OCI-LY1 (cell line): ENCODE results near the gene IL10RB.

Experiments used
- EZH2 ChIP-seq: fragments of 200-600 bp; sonication (generic), shearing (Covaris generic); IDR thresholded peaks from 2 replicates; pipeline ENCODE4 v1.8.0; 2017; ENCODE audit warnings: borderline replicate concordance, mixed run types, mild to moderate bottlenecking, antibody characterized with exemption, low read length, moderate library complexity, mixed read lengths
- TF ChIP-seq, protein P1 (sequence below): fragments of 200-600 bp; sonication (generic), shearing (Covaris generic); IDR thresholded peaks from 2 replicates; pipeline ENCODE4 v1.5.1; 2017; ENCODE audit warnings: mild to moderate bottlenecking, antibody characterized with exemption, low read length, moderate library complexity, mixed read lengths

DNA sequence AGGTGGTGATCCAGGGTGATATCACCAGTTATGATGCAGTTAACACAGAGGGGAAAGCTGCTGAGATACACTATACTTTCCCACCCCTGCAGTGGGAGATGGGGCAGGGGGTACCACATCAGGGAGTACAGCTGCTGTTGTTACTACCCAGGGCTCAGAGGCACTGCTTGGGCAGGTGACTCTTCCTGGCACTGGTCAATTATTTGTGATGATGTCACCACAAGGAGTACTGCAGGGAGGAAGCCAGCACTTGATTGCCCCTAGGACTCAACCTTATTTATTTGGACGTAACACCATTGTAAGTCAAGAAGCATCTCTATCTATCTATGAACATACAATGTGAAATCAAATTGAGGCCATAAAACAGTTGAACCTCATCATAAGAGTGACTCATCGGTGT is 68.7 kb downstream of the IL10RB start:
- TF ChIP-seq, protein P1, sequence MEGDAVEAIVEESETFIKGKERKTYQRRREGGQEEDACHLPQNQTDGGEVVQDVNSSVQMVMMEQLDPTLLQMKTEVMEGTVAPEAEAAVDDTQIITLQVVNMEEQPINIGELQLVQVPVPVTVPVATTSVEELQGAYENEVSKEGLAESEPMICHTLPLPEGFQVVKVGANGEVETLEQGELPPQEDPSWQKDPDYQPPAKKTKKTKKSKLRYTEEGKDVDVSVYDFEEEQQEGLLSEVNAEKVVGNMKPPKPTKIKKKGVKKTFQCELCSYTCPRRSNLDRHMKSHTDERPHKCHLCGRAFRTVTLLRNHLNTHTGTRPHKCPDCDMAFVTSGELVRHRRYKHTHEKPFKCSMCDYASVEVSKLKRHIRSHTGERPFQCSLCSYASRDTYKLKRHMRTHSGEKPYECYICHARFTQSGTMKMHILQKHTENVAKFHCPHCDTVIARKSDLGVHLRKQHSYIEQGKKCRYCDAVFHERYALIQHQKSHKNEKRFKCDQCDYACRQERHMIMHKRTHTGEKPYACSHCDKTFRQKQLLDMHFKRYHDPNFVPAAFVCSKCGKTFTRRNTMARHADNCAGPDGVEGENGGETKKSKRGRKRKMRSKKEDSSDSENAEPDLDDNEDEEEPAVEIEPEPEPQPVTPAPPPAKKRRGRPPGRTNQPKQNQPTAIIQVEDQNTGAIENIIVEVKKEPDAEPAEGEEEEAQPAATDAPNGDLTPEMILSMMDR: no peak
- TF ChIP-seq EZH2: no peak
